Measurements from ENCODE around the gene SCYGR1. TPM values are rescaled to one million over a fixed set of nuclear protein-coding genes. Genes with fewer than 3 reads are reported as not detected.

Gene SCYGR1
- total and polyA plus RNA-seq, 2 donors = not detected

DNA sequence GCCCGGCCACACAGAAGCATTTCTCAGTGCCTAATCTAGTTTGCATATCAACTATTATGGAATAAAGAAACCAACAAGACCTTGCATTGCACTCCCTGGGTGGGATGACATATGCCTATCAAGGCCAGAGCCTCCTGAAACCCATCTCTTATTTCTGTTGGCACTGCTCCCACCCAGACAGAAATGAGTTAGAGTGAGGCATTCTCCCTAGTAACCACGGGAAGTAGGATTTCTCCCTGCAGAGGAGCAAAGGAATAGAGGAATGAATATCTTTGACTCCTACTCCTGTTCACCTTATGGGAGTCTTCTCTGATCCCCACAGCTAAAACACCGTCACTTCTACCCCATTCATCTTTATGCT lies 24.2 kb upstream of the SCYGR1 start:
- no peak for DNase-seq (ENCODE audit: extremely low spot score)
- Histone ChIP-seq H3K4me3 (ENCODE audit: low read depth, low read length) (no peak overlapping the region), H3K36me3 (ENCODE audit: insufficient read depth) (no peaks in the 10 kb centered on the region), H3K27ac (ENCODE audit: low read depth) (no peak overlapping the region), H3K4me1 (ENCODE audit: insufficient read depth) (no peaks in the 10 kb centered on the region)
- 70% methylated on average over 3 of the region's 3 CpGs for WGBS

DNA sequence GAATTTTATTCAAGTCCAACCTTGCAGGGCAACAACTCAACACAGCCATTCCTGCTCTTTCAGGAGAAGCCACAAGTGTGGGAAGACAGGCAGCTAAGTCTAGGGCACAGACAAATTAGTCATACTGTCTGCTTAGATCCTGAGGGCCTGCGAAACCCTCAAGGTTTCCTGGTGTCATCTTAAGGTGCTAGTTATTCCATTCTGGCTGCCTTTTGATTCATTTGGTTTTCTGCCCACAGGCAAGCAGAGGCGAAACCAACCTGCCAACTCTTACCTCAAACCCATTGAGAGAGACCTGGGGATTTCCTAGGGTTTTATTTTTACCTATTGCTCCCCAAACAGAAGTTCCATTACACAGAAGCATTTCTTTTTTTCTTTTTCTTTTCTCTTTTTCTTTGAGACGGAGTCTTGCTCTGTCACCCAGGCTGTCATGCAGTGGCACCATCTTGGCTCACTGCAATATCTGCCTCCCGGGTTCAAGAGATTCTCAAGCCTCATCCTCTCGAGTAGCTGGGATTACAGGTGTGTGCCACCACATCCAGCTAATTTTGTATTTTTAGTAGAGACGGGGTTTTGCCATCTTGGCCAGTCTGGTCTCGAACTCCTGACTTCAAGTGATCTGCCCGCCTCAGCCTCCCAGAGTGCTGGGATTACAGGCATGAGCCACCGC lies 23.7 kb upstream of the SCYGR1 start:
- no peaks in the 10 kb centered on the region for H3K36me3 ChIP-seq (ENCODE audit: insufficient read depth)
- no peak overlapping the region for H3K4me3 ChIP-seq (ENCODE audit: low read depth, low read length)
- H3K4me1 ChIP-seq (ENCODE audit: insufficient read depth) = no peaks in the 10 kb centered on the region
- DNase-seq (ENCODE audit: extremely low spot score) = no peak
- H3K27ac ChIP-seq (ENCODE audit: low read depth) = no peak overlapping the region
- 93% methylated on average over 9 of the region's 9 CpGs for WGBS

DNA sequence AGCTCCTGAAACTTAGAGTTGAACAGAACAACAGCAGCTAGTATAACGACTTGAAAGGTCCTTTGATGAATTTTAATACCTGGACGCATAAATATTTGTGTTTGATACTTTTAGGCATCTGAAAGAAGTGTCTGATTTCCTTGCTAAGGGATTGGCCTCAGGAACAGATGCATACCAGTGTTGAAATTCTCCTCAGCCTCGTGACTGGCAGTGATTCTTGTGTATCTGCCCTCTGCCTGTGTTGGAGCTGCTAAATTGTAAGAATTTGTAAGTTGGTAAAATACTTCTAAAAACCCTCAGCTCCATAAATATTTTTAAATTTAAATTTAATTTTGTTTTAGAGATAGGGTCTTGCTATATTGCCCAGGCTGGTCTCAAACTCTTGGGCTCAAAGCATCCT lies 22.4 kb upstream of the SCYGR1 start:
- WGBS = 68% methylated on average over 3 of the region's 3 CpGs
- DNase-seq (ENCODE audit: extremely low spot score) = no peak
- no peaks in the 10 kb centered on the region for H3K36me3 ChIP-seq (ENCODE audit: insufficient read depth)
- H3K4me3 ChIP-seq (ENCODE audit: low read depth, low read length) = no peak overlapping the region
- H3K27ac ChIP-seq (ENCODE audit: low read depth) = no peak overlapping the region
- H3K4me1 ChIP-seq (ENCODE audit: insufficient read depth) = no peaks in the 10 kb centered on the region

DNA sequence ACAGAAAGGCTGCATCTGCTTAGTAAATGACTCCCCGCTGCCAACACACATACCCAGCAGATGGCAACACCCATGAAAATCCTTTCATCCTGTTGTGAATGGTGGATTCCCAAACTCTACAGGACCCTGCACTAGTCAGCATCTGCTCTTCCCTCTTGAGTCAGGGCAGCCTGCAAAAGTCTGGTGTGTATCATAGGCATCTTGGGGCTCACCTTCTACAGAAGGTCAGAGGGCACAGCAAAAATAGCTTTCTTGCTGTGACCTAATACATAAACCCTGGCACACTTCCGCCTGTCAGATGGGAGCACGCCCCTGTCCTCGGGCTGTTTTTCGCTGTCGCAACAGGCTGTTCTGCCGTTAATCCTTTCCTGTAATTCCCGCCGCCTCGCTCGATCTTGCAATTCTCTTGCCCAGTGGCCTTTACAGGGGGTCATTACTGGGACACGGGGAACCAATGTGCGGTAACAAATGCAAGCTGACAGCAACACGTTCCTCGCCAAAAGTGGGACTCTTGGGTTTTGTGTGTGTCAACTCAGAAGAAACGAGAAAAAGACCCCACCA lies 19.9 kb upstream of the SCYGR1 start:
- H3K36me3 ChIP-seq (ENCODE audit: insufficient read depth) = no peaks in the 10 kb centered on the region
- H3K27ac ChIP-seq (ENCODE audit: low read depth) = no peak overlapping the region
- no peak overlapping the region for H3K4me3 ChIP-seq (ENCODE audit: low read depth, low read length)
- DNase-seq (ENCODE audit: extremely low spot score) = no peak
- H3K4me1 ChIP-seq (ENCODE audit: insufficient read depth) = no peaks in the 10 kb centered on the region
- 70% methylated on average over 16 of the region's 16 CpGs for WGBS

DNA sequence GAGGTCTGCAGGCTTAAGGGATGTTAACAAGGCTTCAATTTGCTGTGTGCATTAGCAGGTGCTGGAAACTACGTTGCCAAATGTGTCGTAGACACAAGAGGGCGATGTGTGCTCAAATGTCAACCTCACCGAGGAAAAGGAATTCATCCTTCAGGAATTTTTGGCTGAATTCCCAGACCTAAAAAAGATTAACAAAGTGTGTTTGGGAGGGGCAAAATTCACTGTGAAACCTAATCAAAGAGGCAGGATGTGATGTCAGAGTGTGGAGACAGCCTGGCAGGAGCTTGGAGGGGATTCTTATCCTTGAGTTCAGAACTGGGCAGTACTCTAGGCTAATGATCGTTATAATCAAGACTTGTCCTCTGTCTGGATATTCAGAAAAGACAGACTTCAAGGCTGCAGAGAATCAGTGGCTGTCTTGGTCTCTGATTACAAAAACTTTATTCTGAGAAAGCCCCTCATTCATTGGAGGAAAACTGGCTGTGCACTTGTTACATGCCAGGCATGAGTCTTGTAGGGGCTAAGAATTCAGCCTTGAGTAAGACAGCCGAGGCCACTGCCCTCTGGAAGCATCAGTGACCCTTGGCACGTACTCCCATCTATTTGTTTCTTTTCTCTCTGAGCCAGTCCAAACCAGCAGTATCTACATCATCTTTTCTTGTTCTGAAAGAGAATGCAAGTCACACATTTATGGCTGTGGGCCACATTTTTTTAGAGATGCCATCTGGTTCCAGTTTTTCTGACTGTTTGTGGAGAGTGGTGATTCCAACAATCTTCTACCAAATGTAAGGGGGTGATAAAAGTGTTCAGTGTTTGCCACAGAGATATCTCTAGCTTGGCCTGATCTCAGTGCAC lies 18.7 kb upstream of the SCYGR1 start:
- DNase-seq (ENCODE audit: extremely low spot score) = peak; percentile 92
- Histone ChIP-seq H3K27ac (ENCODE audit: low read depth) (no peak overlapping the region), H3K4me3 (ENCODE audit: low read depth, low read length) (no peak overlapping the region), H3K4me1 (ENCODE audit: insufficient read depth) (no peaks in the 10 kb centered on the region), H3K36me3 (ENCODE audit: insufficient read depth) (no peaks in the 10 kb centered on the region)
- 4% methylated on average over 7 of the region's 7 CpGs for WGBS

DNA sequence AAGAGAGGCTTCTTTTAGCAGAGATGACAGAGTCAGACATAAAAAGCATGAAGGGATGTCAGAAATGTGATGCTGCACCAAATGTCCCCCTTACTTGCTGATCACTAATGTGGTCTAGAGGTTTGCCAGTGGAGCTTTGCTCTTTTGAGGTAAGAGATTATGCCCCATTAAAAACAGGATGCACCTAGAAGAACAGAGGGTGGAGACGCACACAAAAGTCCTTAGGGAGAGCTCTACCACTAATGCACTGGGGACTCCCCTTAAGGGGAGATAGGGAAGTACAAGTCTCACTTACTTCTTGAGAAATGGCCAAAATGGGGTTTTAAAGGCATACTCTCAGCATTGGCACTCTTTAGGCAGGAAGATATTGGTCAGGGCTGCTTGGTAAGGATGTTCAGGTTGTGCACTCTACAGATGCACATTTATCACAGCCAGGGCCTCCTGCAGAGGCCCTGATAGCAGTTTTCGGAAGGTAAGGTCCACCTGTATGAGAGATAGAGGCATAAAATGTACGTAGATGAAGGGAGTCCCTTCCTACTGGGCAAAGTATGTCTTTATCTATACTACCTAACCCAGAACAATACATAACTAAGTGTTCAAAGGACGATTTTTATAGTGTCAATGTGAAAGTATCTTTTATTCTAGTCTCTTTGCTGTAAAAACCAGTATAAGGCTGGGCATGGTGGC lies 17.0 kb upstream of the SCYGR1 start:
- no peak for DNase-seq (ENCODE audit: extremely low spot score)
- no peaks in the 10 kb centered on the region for H3K4me1 ChIP-seq (ENCODE audit: insufficient read depth)
- H3K4me3 ChIP-seq (ENCODE audit: low read depth, low read length) = no peak overlapping the region
- 88% methylated on average over 4 of the region's 4 CpGs for WGBS
- no peaks in the 10 kb centered on the region for H3K36me3 ChIP-seq (ENCODE audit: insufficient read depth)
- no peak overlapping the region for H3K27ac ChIP-seq (ENCODE audit: low read depth)

DNA sequence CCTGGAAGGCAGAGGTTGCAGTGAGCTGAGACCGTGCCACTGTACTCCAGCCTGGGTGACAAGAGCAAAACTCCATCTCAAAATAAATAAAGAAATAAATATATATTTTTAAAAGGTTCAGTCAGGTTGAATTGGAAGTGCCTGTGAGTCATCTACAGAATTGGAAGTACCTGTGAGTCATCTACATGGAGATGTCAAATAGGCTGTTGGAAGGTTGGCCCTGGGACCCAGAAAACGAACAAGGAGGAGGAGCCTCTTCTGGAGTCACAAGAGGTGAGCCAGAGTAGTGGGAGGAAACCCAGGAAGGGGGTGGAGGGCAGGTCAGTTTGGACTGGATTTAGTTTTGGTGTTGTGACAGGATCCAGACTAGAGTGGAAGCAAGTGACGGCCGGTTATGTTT lies 15.2 kb upstream of the SCYGR1 start:
- Histone ChIP-seq H3K36me3 (ENCODE audit: insufficient read depth) (no peaks in the 10 kb centered on the region), H3K4me1 (ENCODE audit: insufficient read depth) (no peaks in the 10 kb centered on the region), H3K27ac (ENCODE audit: low read depth) (no peak overlapping the region), H3K4me3 (ENCODE audit: low read depth, low read length) (no peak overlapping the region)
- WGBS = 59% methylated on average over 4 of the region's 4 CpGs
- no peak for DNase-seq (ENCODE audit: extremely low spot score)

DNA sequence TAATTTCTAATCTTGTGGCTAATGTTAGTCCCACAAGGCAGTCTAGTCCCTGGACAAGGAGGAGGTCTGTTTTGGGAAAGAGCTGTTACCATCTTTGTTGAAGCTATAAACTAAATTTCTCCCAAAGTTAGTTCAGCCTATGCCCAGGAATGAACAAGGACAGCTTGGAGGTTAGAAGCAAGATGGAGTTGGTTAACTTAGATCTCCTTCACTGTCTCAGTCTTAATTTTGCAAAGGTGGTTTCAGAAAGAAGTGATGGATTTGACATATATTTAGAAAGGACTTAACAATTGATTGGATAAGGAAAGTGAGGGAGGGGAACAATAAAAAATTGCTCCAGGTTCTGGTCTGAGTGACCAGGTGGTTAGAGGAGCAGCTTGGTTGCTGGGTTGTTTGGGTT lies 14.6 kb upstream of the SCYGR1 start:
- Histone ChIP-seq H3K27ac (ENCODE audit: low read depth) (no peak overlapping the region), H3K36me3 (ENCODE audit: insufficient read depth) (no peaks in the 10 kb centered on the region), H3K4me1 (ENCODE audit: insufficient read depth) (no peaks in the 10 kb centered on the region), H3K4me3 (ENCODE audit: low read depth, low read length) (no peak overlapping the region)
- DNase-seq (ENCODE audit: extremely low spot score) = no peak

DNA sequence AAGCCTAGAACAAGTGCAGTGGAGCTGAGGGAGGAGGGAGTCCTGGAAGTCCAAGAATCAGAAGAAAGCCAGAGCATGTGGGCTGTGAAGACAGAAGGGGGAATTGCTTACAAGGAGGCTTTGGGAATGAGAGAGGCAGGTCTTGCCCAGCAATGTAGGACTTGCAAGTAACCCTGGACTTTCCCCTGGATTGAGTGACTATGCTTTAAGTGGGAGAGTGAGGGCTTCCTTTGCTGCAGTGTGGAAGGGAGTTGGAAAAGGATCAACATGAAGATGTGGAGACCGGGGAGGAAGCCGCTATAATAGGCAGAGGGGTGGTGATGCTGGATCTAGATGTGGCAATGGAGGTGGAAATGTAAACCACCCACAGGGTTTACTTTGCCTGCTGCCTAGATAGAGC lies 13.8 kb upstream of the SCYGR1 start:
- no peak overlapping the region for H3K4me3 ChIP-seq (ENCODE audit: low read depth, low read length)
- 28% methylated on average over 2 of the region's 2 CpGs for WGBS
- no peaks in the 10 kb centered on the region for H3K36me3 ChIP-seq (ENCODE audit: insufficient read depth)
- no peaks in the 10 kb centered on the region for H3K4me1 ChIP-seq (ENCODE audit: insufficient read depth)
- H3K27ac ChIP-seq (ENCODE audit: low read depth) = no peak overlapping the region
- DNase-seq (ENCODE audit: extremely low spot score) = no peak

DNA sequence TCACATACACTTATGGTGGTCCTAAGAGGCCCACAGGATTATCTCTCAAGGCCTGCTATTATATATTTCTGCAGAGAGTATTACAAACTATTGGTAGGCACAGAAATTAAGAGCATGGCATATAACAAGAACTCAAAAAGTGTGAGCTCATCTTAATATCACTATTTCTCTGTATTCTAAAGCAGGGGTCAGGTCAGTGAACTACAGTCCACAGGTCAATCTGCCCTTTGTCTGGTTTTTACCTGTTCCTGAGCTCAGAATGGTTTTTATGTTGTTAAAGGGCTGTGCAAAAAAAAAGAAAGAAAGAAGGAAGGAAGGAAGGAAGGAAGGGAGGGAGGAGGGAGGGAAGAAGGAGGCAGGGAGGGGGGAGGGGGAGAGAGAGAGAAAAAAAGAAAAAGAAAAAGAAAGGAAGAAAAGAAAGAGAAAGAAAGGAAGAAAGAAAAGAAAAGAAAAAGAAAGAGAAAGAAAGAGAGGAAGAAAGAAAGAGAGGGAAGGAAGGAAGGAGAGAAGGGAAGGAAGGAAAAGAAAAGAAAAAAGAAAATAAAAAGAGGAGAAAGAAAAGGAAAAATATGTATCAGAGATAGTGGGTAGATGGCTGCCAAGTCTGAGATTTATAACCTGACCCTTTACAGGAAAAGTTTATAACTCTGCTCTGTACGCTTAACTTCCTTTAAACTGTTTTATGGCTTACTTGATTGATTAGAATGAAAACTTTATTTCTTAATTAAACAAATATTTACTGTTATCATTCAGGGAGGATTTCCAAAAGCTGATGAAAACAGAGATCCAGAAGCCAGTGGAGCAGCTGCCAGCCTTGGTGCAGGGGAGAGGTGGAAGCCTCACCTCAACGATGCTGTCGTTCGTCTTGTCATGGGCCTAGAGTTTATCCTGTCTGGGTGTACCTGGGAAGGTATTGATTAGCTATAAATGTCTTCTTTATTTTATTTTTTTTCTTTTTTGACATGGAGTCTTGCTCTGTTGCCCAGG lies 11.2 kb upstream of the SCYGR1 start:
- DNase-seq (ENCODE audit: extremely low spot score) = no peak
- Histone ChIP-seq H3K27ac (ENCODE audit: low read depth) (no peak overlapping the region), H3K4me3 (ENCODE audit: low read depth, low read length) (no peak overlapping the region), H3K36me3 (ENCODE audit: insufficient read depth) (no peaks in the 10 kb centered on the region), H3K4me1 (ENCODE audit: insufficient read depth) (no peaks in the 10 kb centered on the region)
- 62% methylated on average over 4 of the region's 4 CpGs for WGBS

DNA sequence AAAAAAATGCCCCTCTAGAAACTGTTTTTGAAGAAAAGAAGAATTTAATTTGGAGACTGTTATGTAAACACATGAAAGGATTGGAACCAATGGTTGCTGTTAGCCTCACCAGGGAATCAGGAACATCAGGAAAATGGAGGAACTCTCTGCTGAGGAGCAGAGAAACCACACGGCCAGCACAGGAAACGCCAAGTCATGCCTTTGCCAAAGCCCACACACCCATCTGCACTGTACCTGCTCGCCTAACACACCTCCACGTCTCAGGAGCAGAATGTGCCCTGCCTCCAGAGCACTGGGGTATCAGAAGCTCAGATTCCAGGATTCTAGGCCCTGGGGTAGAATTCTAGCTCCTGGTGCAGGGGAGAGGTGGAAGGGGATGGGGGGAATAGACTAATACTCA lies 9.8 kb upstream of the SCYGR1 start:
- H3K27ac ChIP-seq (ENCODE audit: low read depth) = no peak overlapping the region
- 77% methylated on average over 4 of the region's 4 CpGs for WGBS

DNA sequence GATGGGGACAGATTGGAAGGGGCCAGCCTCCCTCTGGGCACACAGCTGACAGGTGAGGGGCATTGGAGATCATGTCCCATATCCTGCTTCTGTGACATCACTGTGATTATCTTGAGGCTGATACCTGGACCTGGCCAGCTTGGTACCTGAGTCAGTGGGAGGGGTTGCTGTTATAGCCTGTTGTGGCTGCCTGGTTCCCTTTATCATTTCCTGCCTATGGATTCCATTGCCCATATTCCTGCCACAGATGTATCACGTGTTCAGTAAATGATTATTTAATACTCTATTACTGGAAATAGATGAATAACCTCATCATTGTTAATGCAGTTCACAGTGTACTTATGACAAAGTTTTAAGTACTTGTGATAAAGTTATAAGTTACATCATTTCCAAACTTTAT lies 7.8 kb upstream of the SCYGR1 start:
- Histone ChIP-seq H3K36me3 (ENCODE audit: insufficient read depth) (no peaks in the 10 kb centered on the region), H3K4me3 (ENCODE audit: low read depth, low read length) (no peak overlapping the region), H3K27ac (ENCODE audit: low read depth) (no peak overlapping the region), H3K4me1 (ENCODE audit: insufficient read depth) (no peaks in the 10 kb centered on the region)
- DNase-seq (ENCODE audit: extremely low spot score) = no peak
- 82% methylated on average over 1 of the region's 1 CpG for WGBS

More for the DNA sequence above, 9.8 kb upstream of the SCYGR1 start:
- Histone ChIP-seq H3K4me1 (ENCODE audit: insufficient read depth) (no peaks in the 10 kb centered on the region), H3K36me3 (ENCODE audit: insufficient read depth) (no peaks in the 10 kb centered on the region), H3K4me3 (ENCODE audit: low read depth, low read length) (no peak overlapping the region)
- no peak for DNase-seq (ENCODE audit: extremely low spot score)

DNA sequence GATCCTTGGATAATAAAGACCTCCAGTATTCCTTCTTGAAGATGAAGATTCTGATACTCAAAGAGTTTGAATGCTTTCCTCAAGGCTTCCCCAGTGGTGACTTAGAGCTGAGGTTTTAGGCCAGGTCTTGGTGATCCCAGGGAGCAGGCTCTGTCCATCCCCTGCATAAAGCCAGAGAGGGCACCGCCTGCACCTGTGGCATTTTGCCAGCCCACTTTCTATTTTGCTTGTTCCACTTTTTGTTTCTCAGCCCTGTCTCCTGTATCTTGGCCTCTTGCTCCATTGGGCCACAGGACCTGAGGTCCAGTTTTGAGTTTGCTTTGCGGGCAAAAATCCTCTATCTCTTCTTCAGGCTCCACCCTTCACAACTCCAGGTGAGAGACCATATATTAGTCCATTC lies 6.7 kb upstream of the SCYGR1 start:
- Histone ChIP-seq H3K4me1 (ENCODE audit: insufficient read depth) (no peaks in the 10 kb centered on the region), H3K27ac (ENCODE audit: low read depth) (no peak overlapping the region), H3K4me3 (ENCODE audit: low read depth, low read length) (no peak overlapping the region), H3K36me3 (ENCODE audit: insufficient read depth) (no peaks in the 10 kb centered on the region)
- WGBS = 92% methylated on average over 2 of the region's 2 CpGs
- no peak for DNase-seq (ENCODE audit: extremely low spot score)

All from urinary bladder (tissue), 4 donors.